ENCODE results near the gene ROCK2.

GRCh38 chr2:11214770-11215169 is 129.7 kb downstream of the ROCK2 start:
- TF ChIP-seq POLR2A (IDR thresholded peaks at IDR 0.05) (no peak), CTCF (IDR thresholded peaks at IDR 0.05 in 8 of 11, conservative IDR thresholded peaks at IDR 0.05 in 3 of 11) (no peak)
